WTC11 (cell line): Measurements from ENCODE around the gene HGS. TPM values are rescaled to one million over a fixed set of nuclear protein-coding genes. Genes with fewer than 3 reads are reported as not detected.

Source experiments
- ATAC-seq: fragments of 200-7000 bp; cut with Tn5 transposase; 2 replicates; pipeline ENCODE4 v1.10.0; 2021; ENCODE audit warnings: mild to moderate bottlenecking, moderate library complexity
- CTCF ChIA-PET: fragments of 300-600 bp; sonication (Branson Sonifier 250); formaldehyde crosslinking; loops from one replicate; lab custom pipeline; 2021; ENCODE audit warnings: antibody characterized with exemption; lab: Charles Lee
- POLR2A ChIA-PET: fragments of 350-600 bp; sonication (Branson Sonifier 250); formaldehyde crosslinking; loops from one replicate; lab custom pipeline; 2021; ENCODE audit warnings: antibody characterized with exemption; lab: Charles Lee
- DNase-seq: peaks from one replicate; pipeline ENCODE4 v3.0.0; 2021; ENCODE audit warnings: low spot score
- H3K27ac Mint-ChIP-seq: 2 replicates; pipeline ENCODE4 v1.8.0; 2021; ENCODE audit warnings: mixed read lengths
- H3K27me3 Mint-ChIP-seq: 2 replicates; pipeline ENCODE4 v1.8.0; 2021; ENCODE audit warnings: low read depth, mild to moderate bottlenecking, moderate library complexity, mixed read lengths
- H3K36me3 Mint-ChIP-seq: 2 replicates; pipeline ENCODE4 v1.8.0; 2021; ENCODE audit warnings: mixed read lengths
- H3K4me1 Mint-ChIP-seq: 2 replicates; pipeline ENCODE4 v1.8.0; 2022; ENCODE audit warnings: mixed read lengths
- H3K4me3 Mint-ChIP-seq: 2 replicates; pipeline ENCODE4 v1.8.0; 2021; ENCODE audit warnings: mild to moderate bottlenecking, moderate library complexity, mixed read lengths
- H3K9me3 Mint-ChIP-seq: 2 replicates; pipeline ENCODE4 v1.8.0; 2021; ENCODE audit warnings: mixed read lengths
- ATF1 ChIP-seq: sonication (generic); formaldehyde crosslinking; IDR thresholded peaks from 2 replicates; pipeline ENCODE4 v1.8.1; 2023; ENCODE audit warnings: mild to moderate bottlenecking, moderate library complexity, missing genetic modification reagents
- CREB1 ChIP-seq: sonication (generic); formaldehyde crosslinking; IDR thresholded peaks from 2 replicates; pipeline ENCODE4 v1.8.0; 2023; ENCODE audit warnings: mild to moderate bottlenecking, missing genetic modification reagents
- CREM ChIP-seq: sonication (generic); formaldehyde crosslinking; IDR thresholded peaks from 2 replicates; pipeline ENCODE4 v1.8.1; 2022; ENCODE audit warnings: mild to moderate bottlenecking, missing genetic modification reagents, moderate library complexity
- CTCF ChIP-seq: fragments of 200-600 bp; IDR thresholded peaks from 2 replicates; pipeline ENCODE4 v1.8.0; 2022; ENCODE audit warnings: antibody characterized with exemption
- E2F4 ChIP-seq: sonication (generic); formaldehyde crosslinking; IDR thresholded peaks from 2 replicates; pipeline ENCODE4 v1.8.1; 2022; ENCODE audit warnings: low read depth, mild to moderate bottlenecking, moderate library complexity, missing genetic modification reagents, borderline replicate concordance
- ESRRA ChIP-seq: sonication (generic); formaldehyde crosslinking; IDR thresholded peaks from 2 replicates; pipeline ENCODE4 v1.8.1; 2022; ENCODE audit warnings: mild to moderate bottlenecking, missing genetic modification reagents, borderline replicate concordance
- ETV6 ChIP-seq: sonication (generic); formaldehyde crosslinking; IDR thresholded peaks from 2 replicates; pipeline ENCODE4 v1.8.1; 2022; ENCODE audit warnings: mild to moderate bottlenecking, missing genetic modification reagents
- KAT7 ChIP-seq: sonication (generic); formaldehyde crosslinking; IDR thresholded peaks from 2 replicates; pipeline ENCODE4 v1.8.1; 2023; ENCODE audit warnings: missing genetic modification reagents, mild to moderate bottlenecking, borderline replicate concordance
- NFATC4 ChIP-seq: fragments of 250-450 bp; sonication (Bioruptor Pico); IDR thresholded peaks from 2 replicates; pipeline ENCODE4 v1.9.0; 2021; ENCODE audit warnings: mild to moderate bottlenecking
- NFE2L1 ChIP-seq: sonication (generic); formaldehyde crosslinking; IDR thresholded peaks from 2 replicates; pipeline ENCODE4 v1.8.1; 2023; ENCODE audit warnings: missing genetic modification reagents
- PRRX2 ChIP-seq: fragments of 250-450 bp; sonication (Bioruptor Pico); IDR thresholded peaks from 2 replicates; pipeline ENCODE4 v1.8.0; 2021; ENCODE audit warnings: mild to moderate bottlenecking
- SP1 ChIP-seq: sonication (generic); formaldehyde crosslinking; conservative IDR thresholded peaks from 2 replicates; pipeline ENCODE4 v1.8.1; 2022; ENCODE audit warnings: missing genetic modification reagents
- TEAD1 ChIP-seq: sonication (generic); formaldehyde crosslinking; IDR thresholded peaks from 2 replicates; pipeline ENCODE4 v1.8.0; 2022; ENCODE audit warnings: mild to moderate bottlenecking, missing genetic modification reagents
- TP53 ChIP-seq: sonication (generic); formaldehyde crosslinking; IDR thresholded peaks from 2 replicates; pipeline ENCODE4 v1.8.1; 2023; ENCODE audit warnings: mild to moderate bottlenecking, missing genetic modification reagents
- ZNF219 ChIP-seq: sonication (generic); formaldehyde crosslinking; IDR thresholded peaks from 2 replicates; pipeline ENCODE4 v1.8.0; 2023; ENCODE audit warnings: missing genetic modification reagents, mild to moderate bottlenecking, borderline replicate concordance
- ZNF416 ChIP-seq: fragments of 250-450 bp; sonication (Bioruptor Pico); IDR thresholded peaks from 2 replicates; pipeline ENCODE4 v1.9.0; 2021; ENCODE audit warnings: mild to moderate bottlenecking, inconsistent platforms
- ZNF423 ChIP-seq: fragments of 250-450 bp; sonication (Bioruptor Pico); IDR thresholded peaks from 2 replicates; pipeline ENCODE4 v2.1.2; 2022; ENCODE audit warnings: mild to moderate bottlenecking, moderate library complexity
- ZSCAN18 ChIP-seq: fragments of 250-450 bp; sonication (Bioruptor Pico); IDR thresholded peaks from 2 replicates; pipeline ENCODE4 v2.1.2; 2022; ENCODE audit warnings: mild to moderate bottlenecking, moderate library complexity
- total RNA-seq: library from RNA; stranded (reverse); gene quantifications from 3 replicates; pipeline ENCODE4 v1.2.3, GENCODE V29; 2021
- TF ChIP-seq, protein P1 (sequence below): sonication (generic); formaldehyde crosslinking; conservative IDR thresholded peaks from 2 replicates; pipeline ENCODE4 v1.8.1; 2022; ENCODE audit warnings: mild to moderate bottlenecking, missing genetic modification reagents
- TF ChIP-seq, protein P2 (sequence below): sonication (generic); formaldehyde crosslinking; IDR thresholded peaks from 2 replicates; pipeline ENCODE4 v1.8.0; 2023; ENCODE audit warnings: missing genetic modification reagents, mild to moderate bottlenecking, borderline replicate concordance
- TF ChIP-seq, protein P3 (sequence below): sonication (generic); formaldehyde crosslinking; IDR thresholded peaks from 2 replicates; pipeline ENCODE4 v1.8.1; 2023; ENCODE audit warnings: mild to moderate bottlenecking, missing genetic modification reagents, moderate library complexity
- TF ChIP-seq, protein P4 (sequence below): sonication (generic); formaldehyde crosslinking; IDR thresholded peaks from 2 replicates; pipeline ENCODE4 v1.8.1; 2023; ENCODE audit warnings: mild to moderate bottlenecking, missing genetic modification reagents, moderate library complexity

The HGS gene
- total RNA-seq, 1 experiment from 2014 or later, result 113 TPM

DNA sequence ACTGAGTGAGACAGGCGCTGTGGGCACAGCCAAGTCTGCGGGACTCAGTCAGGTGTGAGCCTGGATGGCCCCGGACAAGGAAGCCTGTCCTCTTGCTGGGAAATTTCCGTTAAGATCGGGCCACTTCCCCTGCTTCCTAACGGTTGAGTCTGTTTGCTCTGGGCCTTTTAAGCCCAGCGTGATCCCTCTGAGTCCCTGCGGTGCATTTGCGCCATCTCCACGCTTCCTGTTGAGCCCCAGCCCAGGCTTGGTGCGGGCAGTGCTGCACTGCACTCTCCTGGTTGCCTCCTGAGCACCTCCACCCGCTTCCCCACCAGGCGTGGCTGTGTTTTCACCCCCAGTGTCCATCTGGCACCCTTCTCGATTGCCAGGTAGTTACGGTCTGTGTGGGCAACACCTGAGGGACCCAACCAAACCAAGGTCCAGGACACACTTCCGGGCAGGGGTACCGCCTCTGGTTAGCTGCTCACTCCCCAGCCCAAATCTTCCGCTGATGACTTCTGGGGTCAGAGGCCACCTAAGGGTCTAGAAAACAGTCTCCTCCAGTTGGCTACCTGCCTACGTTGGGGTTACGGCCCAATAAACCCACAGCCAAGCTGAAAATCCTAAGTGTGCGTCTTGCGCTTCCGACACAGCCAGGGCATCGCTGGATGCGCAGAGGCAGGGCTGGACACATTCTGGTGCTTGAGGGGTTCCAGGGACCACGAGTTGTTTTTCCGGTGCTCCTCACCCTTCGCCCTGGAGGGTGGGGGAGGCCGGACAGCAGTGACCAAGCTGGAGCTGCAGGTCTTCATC, 26.9 kb downstream of the HGS start:
- DNase-seq, result no peak
- Mint-ChIP-seq H3K4me1 (peaks cover 24% of the 10 kb centered on the region), H3K4me3 (peak overlapping the region; percentile 79)
- POLR2A ChIA-PET, result interaction anchor here (0.6 to 2.3 kb wide), 5 partner anchors 8 to 619 kb away, joined by 3 to 11 read pairs (median 5); partner anchors contain the start of gene MRPL12
- TF ChIP-seq, protein P1, sequence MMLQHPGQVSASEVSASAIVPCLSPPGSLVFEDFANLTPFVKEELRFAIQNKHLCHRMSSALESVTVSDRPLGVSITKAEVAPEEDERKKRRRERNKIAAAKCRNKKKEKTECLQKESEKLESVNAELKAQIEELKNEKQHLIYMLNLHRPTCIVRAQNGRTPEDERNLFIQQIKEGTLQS (CRISPR knock-in tag), result no peak
- TF ChIP-seq ZNF423 (CRISPR knock-in tag), result peak; percentile 60; the same call in 1 of the 2 replicates
- peak; percentile 66; the same call in 1 of the 2 replicates for TF ChIP-seq ESRRA (CRISPR knock-in tag)
- TF ChIP-seq ZSCAN18 (CRISPR knock-in tag), result no peak
- TF ChIP-seq ATF1, result peak; percentile 75; the same call in 1 of the 2 replicates
- TF ChIP-seq SP1 (CRISPR knock-in tag), result 0 out of 2 replicates have a peak, but pooled peaks have one; percentile 15
- peak; percentile 72; the same call in 1 of the 2 replicates for TF ChIP-seq PRRX2 (CRISPR knock-in tag)
- peak; percentile 26; the same call in 1 of the 2 replicates for TF ChIP-seq CREM (CRISPR knock-in tag)
- peak; percentile 6; the same call in 1 of the 2 replicates for TF ChIP-seq ZNF416 (CRISPR knock-in tag)
- peak; percentile 84 for TF ChIP-seq NFE2L1
- TF ChIP-seq TP53 (CRISPR knock-in tag), result no peak
- 0 out of 2 replicates have a peak, but pooled peaks have one; percentile 44 for TF ChIP-seq TEAD1 (CRISPR knock-in tag)
- TF ChIP-seq, protein P2, sequence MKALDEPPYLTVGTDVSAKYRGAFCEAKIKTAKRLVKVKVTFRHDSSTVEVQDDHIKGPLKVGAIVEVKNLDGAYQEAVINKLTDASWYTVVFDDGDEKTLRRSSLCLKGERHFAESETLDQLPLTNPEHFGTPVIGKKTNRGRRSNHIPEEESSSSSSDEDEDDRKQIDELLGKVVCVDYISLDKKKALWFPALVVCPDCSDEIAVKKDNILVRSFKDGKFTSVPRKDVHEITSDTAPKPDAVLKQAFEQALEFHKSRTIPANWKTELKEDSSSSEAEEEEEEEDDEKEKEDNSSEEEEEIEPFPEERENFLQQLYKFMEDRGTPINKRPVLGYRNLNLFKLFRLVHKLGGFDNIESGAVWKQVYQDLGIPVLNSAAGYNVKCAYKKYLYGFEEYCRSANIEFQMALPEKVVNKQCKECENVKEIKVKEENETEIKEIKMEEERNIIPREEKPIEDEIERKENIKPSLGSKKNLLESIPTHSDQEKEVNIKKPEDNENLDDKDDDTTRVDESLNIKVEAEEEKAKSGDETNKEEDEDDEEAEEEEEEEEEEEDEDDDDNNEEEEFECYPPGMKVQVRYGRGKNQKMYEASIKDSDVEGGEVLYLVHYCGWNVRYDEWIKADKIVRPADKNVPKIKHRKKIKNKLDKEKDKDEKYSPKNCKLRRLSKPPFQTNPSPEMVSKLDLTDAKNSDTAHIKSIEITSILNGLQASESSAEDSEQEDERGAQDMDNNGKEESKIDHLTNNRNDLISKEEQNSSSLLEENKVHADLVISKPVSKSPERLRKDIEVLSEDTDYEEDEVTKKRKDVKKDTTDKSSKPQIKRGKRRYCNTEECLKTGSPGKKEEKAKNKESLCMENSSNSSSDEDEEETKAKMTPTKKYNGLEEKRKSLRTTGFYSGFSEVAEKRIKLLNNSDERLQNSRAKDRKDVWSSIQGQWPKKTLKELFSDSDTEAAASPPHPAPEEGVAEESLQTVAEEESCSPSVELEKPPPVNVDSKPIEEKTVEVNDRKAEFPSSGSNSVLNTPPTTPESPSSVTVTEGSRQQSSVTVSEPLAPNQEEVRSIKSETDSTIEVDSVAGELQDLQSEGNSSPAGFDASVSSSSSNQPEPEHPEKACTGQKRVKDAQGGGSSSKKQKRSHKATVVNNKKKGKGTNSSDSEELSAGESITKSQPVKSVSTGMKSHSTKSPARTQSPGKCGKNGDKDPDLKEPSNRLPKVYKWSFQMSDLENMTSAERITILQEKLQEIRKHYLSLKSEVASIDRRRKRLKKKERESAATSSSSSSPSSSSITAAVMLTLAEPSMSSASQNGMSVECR (CRISPR knock-in tag), result peak; percentile 50; the same call in 1 of the 2 replicates
- TF ChIP-seq ETV6 (CRISPR knock-in tag), result peak; percentile 90; the same call in 1 of the 2 replicates
- peak; percentile 66; the same call in 1 of the 2 replicates for TF ChIP-seq CREB1 (CRISPR knock-in tag)
- TF ChIP-seq, all 79 proteins: peak for 12
- Mint-ChIP-seq H3K9me3 (no peaks in the 10 kb centered on the region), H3K27me3 (peaks cover 2% of the 10 kb centered on the region; the same call in 1 of the 2 replicates), H3K27ac (peak overlapping the region; percentile 68; the same call in 1 of the 2 replicates), H3K36me3 (peaks cover 13% of the 10 kb centered on the region)
- peak; percentile 1 for ATAC-seq
- CTCF ChIA-PET, result interaction anchor here (0.7 to 2.1 kb wide), 9 partner anchors 9 to 159 kb away, joined by 3 to 8 read pairs (median 4); partner anchors contain the start of gene P4HB

- no peaks in the 10 kb centered on the region for H3K9me3 Mint-ChIP-seq
- CTCF ChIA-PET, result interaction anchor here (0.7 to 1.5 kb wide), 9 partner anchors 8 to 590 kb away, joined by 3 to 6 read pairs (median 3); partner anchors contain the start of genes MRPL12 and P4HB
- ATAC-seq (peak; percentile 31), DNase-seq (peak; percentile 64)
- POLR2A ChIA-PET, result interaction anchor here (0.7 to 2.3 kb wide), 4 partner anchors 9 to 155 kb away, joined by 3 to 11 read pairs (median 4); partner anchors contain the start of gene MRPL12
- H3K27me3 Mint-ChIP-seq, result peaks cover 2% of the 10 kb centered on the region; the same call in 1 of the 2 replicates
- H3K4me1 Mint-ChIP-seq, result peaks cover 24% of the 10 kb centered on the region
- H3K27ac Mint-ChIP-seq, result peak within 1 kb of the TSS; percentile 83
- peak within 1 kb of the TSS; percentile 92 for H3K4me3 Mint-ChIP-seq
- peaks cover under 1% of the 10 kb centered on the region for H3K36me3 Mint-ChIP-seq
- no peak for TF ChIP-seq KAT7 (CRISPR knock-in tag)
- no peak for TF ChIP-seq ZNF219
- TF ChIP-seq E2F4 (CRISPR knock-in tag), result peak; percentile 72
- TF ChIP-seq, protein P3, sequence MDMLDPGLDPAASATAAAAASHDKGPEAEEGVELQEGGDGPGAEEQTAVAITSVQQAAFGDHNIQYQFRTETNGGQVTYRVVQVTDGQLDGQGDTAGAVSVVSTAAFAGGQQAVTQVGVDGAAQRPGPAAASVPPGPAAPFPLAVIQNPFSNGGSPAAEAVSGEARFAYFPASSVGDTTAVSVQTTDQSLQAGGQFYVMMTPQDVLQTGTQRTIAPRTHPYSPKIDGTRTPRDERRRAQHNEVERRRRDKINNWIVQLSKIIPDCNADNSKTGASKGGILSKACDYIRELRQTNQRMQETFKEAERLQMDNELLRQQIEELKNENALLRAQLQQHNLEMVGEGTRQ (CRISPR knock-in tag), result peak; percentile 58
- TF ChIP-seq CTCF, result no peak
- TF ChIP-seq, protein P4, sequence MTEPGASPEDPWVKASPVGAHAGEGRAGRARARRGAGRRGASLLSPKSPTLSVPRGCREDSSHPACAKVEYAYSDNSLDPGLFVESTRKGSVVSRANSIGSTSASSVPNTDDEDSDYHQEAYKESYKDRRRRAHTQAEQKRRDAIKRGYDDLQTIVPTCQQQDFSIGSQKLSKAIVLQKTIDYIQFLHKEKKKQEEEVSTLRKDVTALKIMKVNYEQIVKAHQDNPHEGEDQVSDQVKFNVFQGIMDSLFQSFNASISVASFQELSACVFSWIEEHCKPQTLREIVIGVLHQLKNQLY (CRISPR knock-in tag), result no peak
- peak; percentile 69; the same call in 1 of the 2 replicates for TF ChIP-seq NFATC4 (CRISPR knock-in tag)
These were observed 28.1 kb downstream of the HGS start, which contains the start of gene SLC25A10 for GRCh38 chr17:81711814-81712467. Gene SLC25A10, plus strand, starts transcription at chr17:81712284. Its CDS starts 143 bp downstream, at chr17:81712427.
